HPDE6-E6E7 (cell line): ENCODE data around the gene SMARCD1.
A peak's percentile ranks its signal among the peaks of the same experiment; 100 is the strongest.

Experiments
- DNase-seq: peaks from one replicate; pipeline ENCODE4 v3.0.0; 2011; ENCODE audit warnings: missing footprints; ENCODE audit errors: extremely low spot score

The SMARCD1 gene

GRCh38 chr12:50084775-50085614, at the start of gene SMARCD1:
Gene SMARCD1 (plus strand): TSS chr12:50085342. CDS start chr12:50085370, 28 bp downstream.
- DNase-seq: peak; percentile 91

- DNase-seq: no peak
Observed at GRCh38 chr12:50038336-50038735, 46.8 kb upstream of the SMARCD1 start.

- peak; percentile 68 for DNase-seq
Observed at GRCh38 chr12:50039151-50039835, 45.8 kb upstream of the SMARCD1 start.

GRCh38 chr12:50040657-50041056, 44.5 kb upstream of the SMARCD1 start:
- no peak for DNase-seq

DNA sequence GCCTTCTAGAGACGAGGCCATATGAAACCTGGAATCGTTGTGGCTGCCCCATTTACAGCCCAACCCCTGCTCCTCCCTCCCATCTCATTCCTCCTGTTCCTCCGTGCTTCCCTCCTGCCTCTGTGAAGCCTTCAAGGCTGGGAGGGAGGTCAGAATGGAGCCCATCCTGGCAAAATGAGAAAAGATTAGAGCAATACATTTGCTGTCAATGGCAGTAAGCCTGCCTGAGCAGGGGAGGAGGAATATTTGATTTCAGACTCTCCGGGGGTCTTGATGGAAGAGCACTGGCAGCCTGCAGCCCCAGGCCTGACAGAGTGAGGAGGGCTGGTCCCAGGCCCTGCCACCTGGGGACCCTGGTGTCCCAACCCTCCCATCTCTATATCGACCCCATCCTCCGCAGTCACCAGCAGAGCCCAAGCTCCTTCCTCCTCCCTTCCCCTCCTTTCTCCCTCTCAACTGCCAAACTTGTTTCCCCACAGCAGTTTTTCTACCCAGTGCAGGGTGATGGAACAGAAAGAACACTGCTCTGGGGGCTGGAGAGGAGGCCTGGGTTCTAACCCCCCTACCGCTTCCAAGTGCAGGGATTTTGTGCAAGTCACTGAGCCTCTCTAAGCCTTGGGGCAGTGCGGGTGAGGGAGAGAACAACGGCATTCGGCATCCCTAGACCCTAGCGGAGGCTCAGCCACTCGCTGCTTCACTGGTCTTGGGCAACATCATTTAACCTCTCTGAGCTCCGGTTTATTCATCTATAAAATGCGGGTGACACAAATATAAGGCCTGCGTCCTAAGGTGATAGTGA, 43.9 kb upstream of the SMARCD1 start:
- DNase-seq: no peak

DNA sequence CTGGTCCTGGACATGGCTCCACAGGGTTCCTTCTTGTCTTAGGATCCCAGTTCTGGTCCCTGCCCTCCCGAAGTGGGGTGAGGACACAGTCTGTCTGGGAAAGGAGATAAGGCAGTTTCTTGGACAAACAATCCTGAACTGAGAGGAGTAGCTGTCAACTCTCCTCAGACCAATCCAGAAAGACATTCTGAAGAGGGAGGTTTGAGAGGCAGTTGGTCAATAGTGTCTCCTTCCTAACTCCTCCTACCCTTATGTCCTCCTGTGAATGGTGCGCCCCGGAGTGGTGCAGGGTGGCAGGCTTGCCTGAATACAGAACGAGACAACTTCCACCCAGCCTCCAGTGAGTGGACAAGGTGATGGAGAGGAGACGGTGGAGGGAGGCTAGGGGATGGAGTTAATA, 43.2 kb upstream of the SMARCD1 start:
- no peak for DNase-seq

GRCh38 chr12:50042693-50043092, 42.4 kb upstream of the SMARCD1 start:
- no peak for DNase-seq

- DNase-seq: no peak
Observed at GRCh38 chr12:50043308-50043707, 41.8 kb upstream of the SMARCD1 start.

- no peak for DNase-seq
Observed at GRCh38 chr12:50043854-50044253, 41.3 kb upstream of the SMARCD1 start.

GRCh38 chr12:50047693-50048250, 37.4 kb upstream of the SMARCD1 start:
- no peak for DNase-seq

DNA sequence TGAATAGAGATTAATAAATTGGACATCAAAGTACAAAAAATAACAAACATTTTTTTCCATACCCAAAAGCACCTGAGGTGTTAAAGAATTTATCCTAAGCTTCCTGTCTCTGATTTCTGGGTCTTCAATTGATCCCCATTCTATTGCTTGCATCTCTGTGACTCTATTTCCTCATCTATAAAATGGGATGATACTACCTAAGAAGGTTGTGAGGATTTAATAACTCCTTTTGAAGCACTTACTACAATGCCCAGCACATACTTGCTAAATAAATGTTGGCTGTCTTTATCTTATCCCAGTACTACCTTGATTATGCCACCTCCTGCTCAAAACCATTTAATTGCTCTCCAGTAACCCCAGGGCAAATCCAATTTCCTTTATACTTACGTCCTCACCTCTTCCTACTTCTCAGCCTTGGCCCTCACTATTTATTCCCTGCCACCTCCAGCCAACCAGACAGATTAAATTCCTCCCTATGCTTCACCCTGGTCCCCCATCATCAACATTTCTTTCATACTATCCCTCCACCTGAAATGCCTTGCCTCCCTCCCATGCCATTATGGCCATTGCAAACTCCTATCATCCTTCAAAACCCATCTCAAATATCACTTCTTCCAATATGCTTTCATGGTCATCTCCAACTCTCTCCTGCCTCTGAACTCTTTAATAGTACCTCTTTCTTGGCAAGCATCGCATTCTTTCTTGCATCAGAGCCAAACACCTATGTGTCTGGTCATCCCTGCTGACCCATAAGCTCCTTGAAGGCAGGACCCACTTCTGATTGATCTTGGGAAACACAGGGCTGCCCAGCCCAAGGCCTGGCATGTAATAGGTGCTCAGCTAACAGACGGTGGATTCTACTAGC, 35.7 kb upstream of the SMARCD1 start:
- no peak for DNase-seq

DNA sequence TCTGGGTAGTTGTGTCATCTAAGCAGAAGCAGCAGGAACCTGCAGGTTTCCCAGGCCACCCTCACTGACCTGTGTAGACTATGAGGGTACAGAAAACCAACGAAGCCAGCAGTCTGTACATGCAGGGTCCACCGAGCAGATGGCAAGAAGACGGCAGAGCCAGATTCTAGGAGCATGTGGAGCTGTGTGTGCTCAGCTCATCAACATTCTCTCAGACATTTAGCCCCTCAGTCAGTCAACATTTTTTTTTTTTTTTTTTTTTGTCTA, 35.1 kb upstream of the SMARCD1 start:
- no peak for DNase-seq

GRCh38 chr12:50050410-50051098, 34.6 kb upstream of the SMARCD1 start:
- DNase-seq: no peak

DNA sequence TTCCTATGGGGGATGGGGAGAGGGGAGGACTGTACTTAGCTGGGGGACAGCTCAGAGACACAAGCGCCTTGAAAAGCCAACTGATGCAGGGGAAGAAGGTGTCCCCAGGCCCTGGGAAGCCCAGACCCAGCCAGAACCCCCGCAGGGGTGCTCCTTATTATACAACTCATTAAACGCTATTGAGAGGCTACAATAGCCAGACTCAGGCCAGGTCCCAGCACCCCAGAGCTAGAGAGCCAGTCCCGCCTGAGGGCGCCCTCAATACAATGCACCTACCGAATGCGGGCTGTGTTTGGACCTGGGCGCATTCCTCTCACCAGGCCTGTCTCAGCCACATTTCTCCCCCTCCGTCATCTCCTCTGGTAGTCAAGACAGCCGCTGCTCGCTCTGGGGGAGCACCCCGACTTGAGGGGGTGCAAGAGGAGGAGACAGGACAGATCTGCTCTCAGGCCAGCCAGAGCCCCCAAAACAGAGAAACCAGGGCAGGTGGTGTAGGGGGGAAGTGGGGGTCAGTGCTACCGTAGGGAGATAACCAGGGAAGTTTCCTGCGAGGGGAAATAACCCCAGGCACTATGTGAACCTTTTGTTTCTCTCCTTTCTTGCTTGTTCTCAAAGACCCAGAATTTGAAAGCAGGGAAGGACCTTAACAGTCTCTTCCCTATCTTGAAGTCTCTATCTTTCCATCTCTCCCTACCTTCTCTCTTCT, 33.9 kb upstream of the SMARCD1 start:
- no peak for DNase-seq

DNA sequence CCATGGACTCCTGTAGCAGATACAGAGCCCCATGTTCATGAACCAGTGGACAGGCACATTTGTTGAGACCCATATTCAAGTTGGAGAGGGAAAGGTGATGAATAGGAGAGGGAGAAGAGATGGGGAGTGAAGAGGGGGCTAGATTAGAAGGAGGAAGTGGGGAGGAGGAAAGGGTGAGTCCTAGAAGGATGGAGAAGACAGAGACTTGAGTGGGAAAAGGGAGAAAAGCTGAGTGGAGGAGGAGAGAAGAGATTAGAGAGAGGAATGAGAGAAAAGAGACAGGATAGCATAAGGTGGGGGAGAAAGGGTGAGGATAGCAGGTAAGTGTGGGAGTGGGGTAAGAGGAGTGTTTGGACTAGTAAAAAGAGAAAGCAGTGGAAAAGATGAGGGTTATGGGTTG, 32.6 kb upstream of the SMARCD1 start:
- DNase-seq: no peak

DNA sequence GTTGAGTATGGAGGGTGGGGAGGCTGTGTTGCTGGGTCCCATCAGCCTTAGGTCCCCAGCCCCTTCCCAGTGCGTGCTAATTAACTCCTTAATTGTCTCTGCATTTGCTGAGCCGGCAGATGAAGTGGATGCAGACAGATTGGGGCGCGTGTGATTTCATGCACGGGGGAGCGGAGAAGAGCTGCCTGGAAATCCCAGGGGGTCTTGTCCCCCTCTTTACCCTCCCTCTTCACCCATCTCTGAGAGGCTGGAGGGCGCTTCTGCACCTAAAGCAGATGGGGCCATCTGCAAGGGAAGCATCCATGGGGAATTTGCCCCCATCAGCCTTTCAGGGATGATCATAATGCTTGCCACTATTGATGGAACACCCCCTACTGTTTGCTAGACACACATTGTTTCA, 32.2 kb upstream of the SMARCD1 start:
- no peak for DNase-seq

DNA sequence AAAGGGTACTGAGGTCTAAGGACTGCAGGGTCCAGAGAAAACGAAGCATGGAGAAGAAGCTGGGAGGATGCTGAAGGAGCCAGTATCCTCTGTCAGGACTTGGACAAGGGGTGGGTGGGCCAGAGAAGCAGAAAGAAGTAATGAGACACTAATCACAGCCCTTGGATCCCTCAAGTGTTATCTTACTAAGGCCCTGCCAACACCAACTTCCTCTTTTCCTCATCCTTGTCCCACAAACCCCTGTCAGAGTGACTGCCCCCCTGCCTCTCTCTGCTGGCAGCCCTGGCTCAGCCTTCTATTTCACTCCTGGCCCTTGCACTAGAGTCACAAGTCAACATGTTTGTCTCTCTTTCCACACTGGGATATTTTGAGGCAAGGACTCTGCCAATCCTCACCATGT, 31.6 kb upstream of the SMARCD1 start:
- DNase-seq: no peak

DNA sequence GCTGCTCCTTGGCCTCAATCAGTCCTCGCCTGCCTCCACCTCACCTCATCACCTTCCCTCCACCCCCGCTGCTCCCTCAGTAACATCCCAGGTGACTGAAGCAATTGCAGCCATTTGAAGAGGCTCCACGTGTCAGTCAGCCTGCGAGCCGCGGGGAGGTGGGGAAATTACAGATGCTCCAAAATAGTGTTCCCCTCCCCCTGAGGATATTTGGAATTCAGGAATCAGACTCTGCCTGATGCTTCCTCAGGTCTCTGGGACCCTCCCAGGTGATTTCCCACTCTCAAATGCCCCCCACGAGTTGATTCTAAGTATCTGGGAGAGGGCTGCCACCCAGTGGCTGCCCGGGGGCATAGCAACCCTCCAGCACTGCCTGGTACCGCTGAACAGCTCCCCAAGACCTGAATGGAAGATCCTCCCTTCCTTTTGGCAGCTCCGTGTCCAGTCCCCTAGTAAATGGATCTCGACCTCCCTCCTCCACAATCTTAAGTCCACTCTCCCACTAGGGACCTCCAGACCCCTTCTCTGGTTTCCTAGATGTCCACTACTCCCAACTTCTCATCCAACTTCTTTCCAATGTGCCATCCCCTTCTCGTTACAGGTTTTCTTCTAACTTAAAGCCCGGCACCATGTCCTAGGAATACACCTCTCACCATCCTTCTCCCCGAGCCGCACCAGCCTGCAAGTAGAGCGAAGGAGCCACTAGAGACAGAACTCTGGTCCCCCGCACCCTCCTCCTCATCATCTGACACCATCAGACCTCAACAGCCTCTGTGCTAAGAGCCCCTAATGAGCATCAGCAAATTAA, 29.1 kb upstream of the SMARCD1 start:
- DNase-seq: peak; percentile 78

DNA sequence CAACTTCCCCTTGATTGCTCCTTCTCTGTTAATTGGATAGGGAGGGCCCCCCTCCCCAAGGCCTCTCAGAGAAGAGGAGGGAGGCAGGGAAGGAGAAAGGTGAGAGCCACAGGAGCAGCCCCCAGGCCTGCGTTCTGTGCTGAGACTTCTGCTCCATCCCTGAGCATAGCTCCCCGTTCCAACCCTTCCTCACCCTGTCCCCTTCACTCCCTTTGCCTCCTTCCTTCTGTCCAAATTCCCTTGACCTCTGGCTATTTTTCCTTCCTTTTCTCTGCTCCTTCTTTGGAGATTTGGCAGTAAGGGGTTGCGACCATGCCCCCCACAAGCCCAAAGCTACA, 28.5 kb upstream of the SMARCD1 start:
- no peak for DNase-seq
